Hepatocyte (in vitro differentiated cells): ENCODE measurements around the gene PFKL. TPM values are rescaled to one million over a fixed set of nuclear protein-coding genes. Genes with fewer than 3 reads are reported as not detected.

Experiments
- DNase-seq: peaks from one replicate; pipeline ENCODE4 v3.0.0-alpha.2; 2016; ENCODE audit warnings: low spot score
- H2AFZ ChIP-seq: fragments of 200-600 bp; sonication (generic); 2 replicates; pipeline ENCODE4 v1.6.0; 2016; ENCODE audit warnings: antibody characterized with exemption, mild to moderate bottlenecking
- H3K27ac ChIP-seq: fragments of 200-600 bp; sonication (generic); 2 replicates; pipeline ENCODE4 v1.5.1; 2016; ENCODE audit warnings: mild to moderate bottlenecking
- H3K27me3 ChIP-seq: fragments of 200-600 bp; sonication (generic); 2 replicates; pipeline ENCODE4 v1.6.1; 2016
- H3K36me3 ChIP-seq: fragments of 200-600 bp; sonication (generic); replicated peaks from 2 replicates; pipeline ENCODE4 v1.5.1; 2016; ENCODE audit warnings: low read depth; ENCODE audit not compliant: insufficient read depth
- H3K4me1 ChIP-seq: fragments of 200-600 bp; sonication (generic); 2 replicates; pipeline ENCODE4 v1.5.1; 2016; ENCODE audit warnings: mild to moderate bottlenecking, moderate library complexity; ENCODE audit not compliant: insufficient read depth
- H3K4me2 ChIP-seq: fragments of 200-600 bp; sonication (generic); 2 replicates; pipeline ENCODE4 v1.6.0; 2016
- H3K4me3 ChIP-seq: fragments of 200-600 bp; sonication (generic); 2 replicates; pipeline ENCODE4 v1.5.1; 2016; ENCODE audit warnings: mild to moderate bottlenecking
- H3K79me2 ChIP-seq: fragments of 200-600 bp; sonication (generic); 2 replicates; pipeline ENCODE4 v1.6.0; 2017; ENCODE audit warnings: mild to moderate bottlenecking
- H3K9me2 ChIP-seq: fragments of 200-600 bp; sonication (generic); replicated peaks from 2 replicates; pipeline ENCODE4 v1.6.0; 2017; ENCODE audit warnings: mild to moderate bottlenecking; ENCODE audit not compliant: insufficient read depth
- H3K9me3 ChIP-seq: fragments of 200-600 bp; sonication (generic); 2 replicates; pipeline ENCODE4 v1.5.1; 2016; ENCODE audit warnings: low read depth, mild to moderate bottlenecking
- H4K20me1 ChIP-seq: fragments of 200-600 bp; sonication (generic); 2 replicates; pipeline ENCODE4 v1.6.0; 2016; ENCODE audit warnings: mild to moderate bottlenecking; ENCODE audit not compliant: insufficient read depth, poor library complexity, severe bottlenecking
- EZH2 ChIP-seq: fragments of 200-600 bp; sonication (generic); IDR thresholded peaks from 2 replicates; pipeline ENCODE4 v1.6.1; 2016; ENCODE audit warnings: antibody characterized with exemption, mild to moderate bottlenecking, borderline replicate concordance
- EZH2phosphoT487 ChIP-seq: fragments of 200-600 bp; sonication (generic); IDR thresholded peaks from one replicate; pipeline ENCODE4 v1.6.1; 2018; ENCODE audit warnings: antibody characterized with exemption, mild to moderate bottlenecking, low read depth, moderate library complexity; ENCODE audit not compliant: unreplicated experiment, severe bottlenecking
- WGBS: methylation state at CpG from one replicate; pipeline ENCODE4 v1.1.6; 2016; ENCODE audit warnings: low lambda C conversion rate; ENCODE audit errors: missing lambda C conversion rate; 5-methylcytosine and 5-hydroxymethylcytosine counted together
- polyA plus RNA-seq: library from polyadenylated mRNA; unstranded; fragments of >200 nt; fragmentation: Nextera tagmentation; extraction: Ambion mirVana; gene quantifications from 2 replicates; pipeline ENCODE4 v1.2.1, GENCODE V29; 2016
- total RNA-seq: library from RNA; depleted of rRNA; stranded (reverse); fragments of >200 nt; gene quantifications from 2 replicates; pipeline ENCODE4 v1.2.3, GENCODE V29; 2014
- TF ChIP-seq, protein P1 (sequence below): fragments of 200-600 bp; sonication (generic); IDR thresholded peaks from 2 replicates; pipeline ENCODE4 v1.5.1; 2016; ENCODE audit warnings: antibody characterized with exemption, mild to moderate bottlenecking; ENCODE audit not compliant: poor library complexity

PFKL gene
- total and polyA plus RNA-seq, 2 experiments from 2014 or later: 140 to 205 TPM

DNA sequence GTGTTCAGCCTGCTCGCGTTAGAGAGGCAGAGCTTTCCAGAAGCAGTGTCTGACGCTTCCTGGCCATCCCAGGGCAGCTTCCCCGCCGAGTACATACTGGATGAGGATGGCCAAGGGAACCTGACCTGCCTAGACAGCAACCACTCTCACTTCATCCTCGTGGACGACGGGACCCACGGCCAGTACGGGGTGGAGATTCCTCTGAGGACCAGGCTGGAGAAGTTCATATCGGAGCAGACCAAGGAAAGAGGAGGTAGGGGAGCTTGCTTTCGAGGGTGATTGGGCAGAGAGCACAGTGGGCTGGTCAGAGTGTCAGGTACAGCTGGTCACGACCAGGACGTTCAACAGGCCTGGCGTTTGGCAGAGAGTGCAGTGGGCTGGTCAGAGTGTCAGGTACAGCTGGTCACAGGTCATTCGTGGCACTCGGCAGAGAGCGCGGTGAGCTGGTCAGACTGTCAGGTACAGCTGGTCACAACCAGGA, 75.9 kb downstream of the PFKL start:
- no peaks in the 10 kb centered on the region for H3K27me3 ChIP-seq
- no peak for DNase-seq
- 89% methylated on average over 19 of the region's 19 CpGs for WGBS
- H3K36me3 ChIP-seq: no peaks in the 10 kb centered on the region
- TF ChIP-seq, protein P1, sequence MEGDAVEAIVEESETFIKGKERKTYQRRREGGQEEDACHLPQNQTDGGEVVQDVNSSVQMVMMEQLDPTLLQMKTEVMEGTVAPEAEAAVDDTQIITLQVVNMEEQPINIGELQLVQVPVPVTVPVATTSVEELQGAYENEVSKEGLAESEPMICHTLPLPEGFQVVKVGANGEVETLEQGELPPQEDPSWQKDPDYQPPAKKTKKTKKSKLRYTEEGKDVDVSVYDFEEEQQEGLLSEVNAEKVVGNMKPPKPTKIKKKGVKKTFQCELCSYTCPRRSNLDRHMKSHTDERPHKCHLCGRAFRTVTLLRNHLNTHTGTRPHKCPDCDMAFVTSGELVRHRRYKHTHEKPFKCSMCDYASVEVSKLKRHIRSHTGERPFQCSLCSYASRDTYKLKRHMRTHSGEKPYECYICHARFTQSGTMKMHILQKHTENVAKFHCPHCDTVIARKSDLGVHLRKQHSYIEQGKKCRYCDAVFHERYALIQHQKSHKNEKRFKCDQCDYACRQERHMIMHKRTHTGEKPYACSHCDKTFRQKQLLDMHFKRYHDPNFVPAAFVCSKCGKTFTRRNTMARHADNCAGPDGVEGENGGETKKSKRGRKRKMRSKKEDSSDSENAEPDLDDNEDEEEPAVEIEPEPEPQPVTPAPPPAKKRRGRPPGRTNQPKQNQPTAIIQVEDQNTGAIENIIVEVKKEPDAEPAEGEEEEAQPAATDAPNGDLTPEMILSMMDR: no peak
- TF ChIP-seq EZH2 (no peak), EZH2phosphoT487 (no peak)
- no peaks in the 10 kb centered on the region for H3K9me2 ChIP-seq
- H3K4me2 ChIP-seq: no peak overlapping the region
- no peak overlapping the region for H2AFZ ChIP-seq
- H3K79me2 ChIP-seq: no peaks in the 10 kb centered on the region
- H3K4me3 ChIP-seq: no peak overlapping the region
- no peak overlapping the region for H3K27ac ChIP-seq
- no peaks in the 10 kb centered on the region for H3K9me3 ChIP-seq
- H4K20me1 ChIP-seq: no peaks in the 10 kb centered on the region
- H3K4me1 ChIP-seq: no peaks in the 10 kb centered on the region

GRCh38 chr21:44376606-44377005, 76.8 kb downstream of the PFKL start:
- Histone ChIP-seq H2AFZ (no peak overlapping the region), H3K9me3 (no peaks in the 10 kb centered on the region), H3K4me2 (no peak overlapping the region), H3K27ac (no peak overlapping the region), H3K9me2 (no peaks in the 10 kb centered on the region), H3K79me2 (no peaks in the 10 kb centered on the region), H3K36me3 (no peaks in the 10 kb centered on the region), H3K4me1 (no peaks in the 10 kb centered on the region), H4K20me1 (no peaks in the 10 kb centered on the region), H3K27me3 (no peaks in the 10 kb centered on the region), H3K4me3 (no peak overlapping the region)
- TF ChIP-seq, protein P1: no peak
- TF ChIP-seq EZH2 (no peak), EZH2phosphoT487 (no peak)
- WGBS: 89% methylated on average over 9 of the region's 9 CpGs
- no peak for DNase-seq

Other genes starting within 250 kb of the PFKL start
- 1.3 and 3.3 TPM in 2 replicates for gene PWP2, start 192.7 kb upstream of the PFKL start, total RNA-seq
- 0.36 and 1.4 TPM in 2 replicates for gene PWP2, start 192.7 kb upstream of the PFKL start, polyA plus RNA-seq
- 9.5 and 24.7 TPM in 2 replicates for gene GATD3, start 166.4 kb upstream of the PFKL start, total RNA-seq
- gene GATD3, start 166.4 kb upstream of the PFKL start, polyA plus RNA-seq: 4.6 and 7.8 TPM in 2 replicates
- gene ICOSLG, start 59.1 kb upstream of the PFKL start, total RNA-seq: 0.48 and 2.4 TPM in 2 replicates
- gene ICOSLG, start 59.1 kb upstream of the PFKL start, polyA plus RNA-seq: 0.68 and 1.9 TPM in 2 replicates
- not detected in 2 replicates for gene DNMT3L, start 38.2 kb upstream of the PFKL start, total RNA-seq
- gene DNMT3L, start 38.2 kb upstream of the PFKL start, polyA plus RNA-seq: 0.33 TPM in 1 of 2 replicates, not detected in the other
- 1.00 and 1.3 TPM in 2 replicates for gene AIRE, start 14.2 kb upstream of the PFKL start, total RNA-seq
- gene AIRE, start 14.2 kb upstream of the PFKL start, polyA plus RNA-seq: 0.32 and 0.42 TPM in 2 replicates
- 17.1 and 20.3 TPM in 2 replicates for gene CFAP410, start 39.3 kb downstream of the PFKL start, total RNA-seq
- gene CFAP410, start 39.3 kb downstream of the PFKL start, polyA plus RNA-seq: 33.6 and 40.4 TPM in 2 replicates
- gene TRPM2, start 53.6 kb downstream of the PFKL start, total RNA-seq: 0.24 and 0.50 TPM in 2 replicates
- 0.25 TPM in 1 of 2 replicates, not detected in the other for gene TRPM2, start 53.6 kb downstream of the PFKL start, polyA plus RNA-seq
- 7.3 and 7.8 TPM in 2 replicates for gene LRRC3, start 155.5 kb downstream of the PFKL start, total RNA-seq
- 5.6 and 7.2 TPM in 2 replicates for gene LRRC3, start 155.5 kb downstream of the PFKL start, polyA plus RNA-seq
- not detected in 2 replicates for gene KRTAP10-1, start 240.1 kb downstream of the PFKL start, total RNA-seq
- not detected in 2 replicates for gene KRTAP10-1, start 240.1 kb downstream of the PFKL start, polyA plus RNA-seq